ENCODE results near the gene SYT1. TPM values are rescaled to one million over a fixed set of nuclear protein-coding genes. Genes with fewer than 3 reads are reported as not detected.
A peak's percentile ranks its signal among the peaks of the same experiment; 100 is the strongest.

The SYT1 gene
- total RNA-seq, 1 donor from 2014 or later = 13.0 TPM

GRCh38 chr12:79442396-79442795 is 577.8 kb downstream of the SYT1 start:
- Mint-ChIP-seq H3K27me3 (ENCODE audit: unreplicated experiment) (peaks cover 1% of the 10 kb centered on the region), H3K36me3 (ENCODE audit: low read depth, unreplicated experiment) (no peaks in the 10 kb centered on the region), H3K4me3 (ENCODE audit: unreplicated experiment) (no peak overlapping the region), H3K4me1 (ENCODE audit: unreplicated experiment) (peaks cover 4% of the 10 kb centered on the region), H3K9me3 (ENCODE audit: unreplicated experiment) (no peaks in the 10 kb centered on the region), H3K27ac (ENCODE audit: unreplicated experiment) (no peak overlapping the region)
- TF ChIP-seq CTCF (IDR thresholded peaks at IDR 0.05; ENCODE audit: unreplicated experiment) = no peak
- no peak for DNase-seq (ENCODE audit: low spot score)

DNA sequence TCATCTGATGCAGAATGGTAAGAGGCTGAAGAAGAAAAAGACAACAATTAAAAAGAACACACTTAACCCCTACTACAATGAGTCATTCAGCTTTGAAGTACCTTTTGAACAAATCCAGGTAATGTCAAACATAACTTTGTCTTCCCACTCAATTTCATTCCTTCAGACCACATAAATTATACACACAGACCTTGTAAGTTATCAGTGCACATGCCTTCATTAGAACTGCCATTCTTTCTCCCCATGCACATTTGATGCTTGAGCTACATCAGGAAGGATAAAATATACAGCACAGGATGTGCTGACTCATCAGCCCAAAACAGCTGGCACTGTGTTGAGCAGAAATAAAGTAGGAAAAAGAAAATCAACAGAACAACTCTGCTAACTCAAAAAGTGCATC is 579.5 kb downstream of the SYT1 start:
- H3K27ac Mint-ChIP-seq (ENCODE audit: unreplicated experiment) = peak overlapping the region; percentile 22
- H3K9me3 Mint-ChIP-seq (ENCODE audit: unreplicated experiment) = no peaks in the 10 kb centered on the region
- TF ChIP-seq CTCF (IDR thresholded peaks at IDR 0.05; ENCODE audit: unreplicated experiment) = no peak
- peaks cover 4% of the 10 kb centered on the region for H3K4me1 Mint-ChIP-seq (ENCODE audit: unreplicated experiment)
- DNase-seq (ENCODE audit: low spot score) = no peak
- no peak overlapping the region for H3K4me3 Mint-ChIP-seq (ENCODE audit: unreplicated experiment)
- no peaks in the 10 kb centered on the region for H3K36me3 Mint-ChIP-seq (ENCODE audit: low read depth, unreplicated experiment)
- H3K27me3 Mint-ChIP-seq (ENCODE audit: unreplicated experiment) = peaks cover 1% of the 10 kb centered on the region

- H3K27me3 Mint-ChIP-seq (ENCODE audit: unreplicated experiment) = peaks cover 1% of the 10 kb centered on the region
- peaks cover 6% of the 10 kb centered on the region for H3K4me1 Mint-ChIP-seq (ENCODE audit: unreplicated experiment)
- H3K4me3 Mint-ChIP-seq (ENCODE audit: unreplicated experiment) = no peak overlapping the region
- H3K36me3 Mint-ChIP-seq (ENCODE audit: low read depth, unreplicated experiment) = no peaks in the 10 kb centered on the region
- H3K9me3 Mint-ChIP-seq (ENCODE audit: unreplicated experiment) = no peaks in the 10 kb centered on the region
- DNase-seq (ENCODE audit: low spot score) = no peak
- no peak for TF ChIP-seq CTCF (IDR thresholded peaks at IDR 0.05; ENCODE audit: unreplicated experiment)
- H3K27ac Mint-ChIP-seq (ENCODE audit: unreplicated experiment) = no peak overlapping the region
Measured at GRCh38 chr12:79448816-79449215, 584.2 kb downstream of the SYT1 start.

- H3K36me3 Mint-ChIP-seq (ENCODE audit: low read depth, unreplicated experiment) = no peaks in the 10 kb centered on the region
- peaks cover 2% of the 10 kb centered on the region for H3K27me3 Mint-ChIP-seq (ENCODE audit: unreplicated experiment)
- DNase-seq (ENCODE audit: low spot score) = no peak
- no peak overlapping the region for H3K4me3 Mint-ChIP-seq (ENCODE audit: unreplicated experiment)
- no peaks in the 10 kb centered on the region for H3K9me3 Mint-ChIP-seq (ENCODE audit: unreplicated experiment)
- peaks cover 11% of the 10 kb centered on the region for H3K4me1 Mint-ChIP-seq (ENCODE audit: unreplicated experiment)
- TF ChIP-seq CTCF (IDR thresholded peaks at IDR 0.05; ENCODE audit: unreplicated experiment) = no peak
- H3K27ac Mint-ChIP-seq (ENCODE audit: unreplicated experiment) = no peak overlapping the region
Measured at GRCh38 chr12:79451365-79451764, 586.8 kb downstream of the SYT1 start.

DNA sequence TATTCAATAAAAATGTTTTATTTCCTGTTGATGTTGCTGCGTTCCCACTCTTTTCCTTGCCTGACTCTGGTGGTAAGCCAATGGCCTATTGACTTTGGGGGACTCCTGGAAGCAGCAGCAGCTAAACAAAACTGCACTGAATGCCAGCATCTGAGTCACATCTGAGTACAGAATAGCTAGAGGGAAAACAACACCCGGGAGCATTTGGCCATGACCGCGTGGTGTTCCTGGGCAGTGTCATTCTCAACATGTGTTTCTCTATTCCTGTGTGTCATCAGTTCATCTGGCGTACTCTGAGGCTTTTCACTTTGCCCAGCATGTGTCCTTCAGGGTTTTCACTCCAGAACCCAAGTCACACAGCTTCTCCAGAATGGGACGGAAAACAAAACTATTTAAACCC is 587.4 kb downstream of the SYT1 start:
- no peak for DNase-seq (ENCODE audit: low spot score)
- H3K9me3 Mint-ChIP-seq (ENCODE audit: unreplicated experiment) = no peaks in the 10 kb centered on the region
- H3K27ac Mint-ChIP-seq (ENCODE audit: unreplicated experiment) = no peak overlapping the region
- no peaks in the 10 kb centered on the region for H3K36me3 Mint-ChIP-seq (ENCODE audit: low read depth, unreplicated experiment)
- peaks cover 11% of the 10 kb centered on the region for H3K4me1 Mint-ChIP-seq (ENCODE audit: unreplicated experiment)
- peaks cover 2% of the 10 kb centered on the region for H3K27me3 Mint-ChIP-seq (ENCODE audit: unreplicated experiment)
- no peak for TF ChIP-seq CTCF (IDR thresholded peaks at IDR 0.05; ENCODE audit: unreplicated experiment)
- no peak overlapping the region for H3K4me3 Mint-ChIP-seq (ENCODE audit: unreplicated experiment)
